ENCODE data around the gene DDAH2.

GRCh38 chr6:31750411-31751022 lies 21.4 kb upstream of the DDAH2 start:
- no peak for TF ChIP-seq YY1 (IDR thresholded peaks at IDR 0.05; ENCODE audit: extremely low read depth, insufficient replicate concordance, low read depth, low read length)
- no peak for TF ChIP-seq POLR2AphosphoS5 (IDR thresholded peaks at IDR 0.05; ENCODE audit: low read depth, low read length)
- TF ChIP-seq, protein P1, sequence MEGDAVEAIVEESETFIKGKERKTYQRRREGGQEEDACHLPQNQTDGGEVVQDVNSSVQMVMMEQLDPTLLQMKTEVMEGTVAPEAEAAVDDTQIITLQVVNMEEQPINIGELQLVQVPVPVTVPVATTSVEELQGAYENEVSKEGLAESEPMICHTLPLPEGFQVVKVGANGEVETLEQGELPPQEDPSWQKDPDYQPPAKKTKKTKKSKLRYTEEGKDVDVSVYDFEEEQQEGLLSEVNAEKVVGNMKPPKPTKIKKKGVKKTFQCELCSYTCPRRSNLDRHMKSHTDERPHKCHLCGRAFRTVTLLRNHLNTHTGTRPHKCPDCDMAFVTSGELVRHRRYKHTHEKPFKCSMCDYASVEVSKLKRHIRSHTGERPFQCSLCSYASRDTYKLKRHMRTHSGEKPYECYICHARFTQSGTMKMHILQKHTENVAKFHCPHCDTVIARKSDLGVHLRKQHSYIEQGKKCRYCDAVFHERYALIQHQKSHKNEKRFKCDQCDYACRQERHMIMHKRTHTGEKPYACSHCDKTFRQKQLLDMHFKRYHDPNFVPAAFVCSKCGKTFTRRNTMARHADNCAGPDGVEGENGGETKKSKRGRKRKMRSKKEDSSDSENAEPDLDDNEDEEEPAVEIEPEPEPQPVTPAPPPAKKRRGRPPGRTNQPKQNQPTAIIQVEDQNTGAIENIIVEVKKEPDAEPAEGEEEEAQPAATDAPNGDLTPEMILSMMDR (IDR thresholded peaks at IDR 0.05 in 2 of 3, conservative IDR thresholded peaks at IDR 0.05 in 1 of 3; ENCODE audit: borderline replicate concordance in 1 of 3, insufficient read depth in 1 of 3, low read depth in 2 of 3, low read length in 2 of 3), result no peak
- TF ChIP-seq ELF1 (IDR thresholded peaks at IDR 0.05; ENCODE audit: borderline replicate concordance, low read depth), result no peak
- TF ChIP-seq CBX3 (IDR thresholded peaks at IDR 0.05; ENCODE audit: low read depth), result no peak
- TF ChIP-seq EZH2 (IDR thresholded peaks at IDR 0.05), result no peak
